ENCODE measurements around the gene SP3. TPM values are rescaled to one million over a fixed set of nuclear protein-coding genes. Genes with fewer than 3 reads are reported as not detected.

Gene SP3
- total and polyA plus RNA-seq, 7 experiments from 2014 or later = 82.6 to 158 (median 128) TPM

DNA sequence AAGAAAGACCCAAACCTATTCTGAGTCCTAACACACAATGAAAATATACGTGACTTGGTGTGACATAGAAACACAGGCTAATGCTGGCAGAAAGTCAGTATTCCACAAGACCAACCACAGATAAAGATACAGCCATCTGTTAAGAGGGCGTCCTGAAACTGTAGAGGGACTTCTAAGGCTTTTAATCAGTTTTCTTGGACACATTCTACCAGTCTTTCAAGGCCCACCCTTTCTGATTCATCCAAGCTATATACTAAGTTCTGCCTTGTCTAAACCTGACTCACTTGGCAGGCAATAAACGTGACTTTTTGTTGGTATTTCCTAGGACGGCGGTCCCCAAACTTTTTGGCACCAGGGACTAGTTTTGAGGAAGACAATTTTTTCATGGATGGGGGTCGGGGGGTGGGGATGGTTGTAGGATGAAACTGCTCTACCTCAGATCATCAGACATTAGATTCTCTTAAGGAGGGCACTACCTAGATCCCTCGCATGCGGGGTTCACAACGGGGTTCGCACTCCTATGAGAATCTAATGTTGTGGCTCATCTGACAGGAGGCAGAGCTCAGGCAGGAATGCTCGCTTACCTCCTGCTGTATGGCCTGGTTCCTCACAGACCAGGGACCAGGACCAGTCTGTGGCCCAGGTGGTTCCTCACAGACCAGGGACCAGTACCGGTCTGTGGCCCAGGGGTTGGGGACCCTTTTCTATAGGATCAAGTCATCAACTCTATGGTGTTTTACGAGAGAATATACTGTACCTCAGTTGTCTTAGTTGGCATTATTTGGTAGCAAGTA is 61.4 kb downstream of the SP3 start:
- Histone ChIP-seq H3K4me1 (ENCODE audit: control insufficient read depth in 2 of 2, insufficient read depth in 2 of 2, low read length in 2 of 2) (no peaks in the 10 kb centered on the region), H3K27ac (ENCODE audit: low read depth, low read length) (no peak overlapping the region), H3K36me3 (ENCODE audit: control insufficient read depth in 2 of 3, insufficient read depth in 3 of 3, low read length in 3 of 3) (peaks cover 0 to 18% (median 7%) of the 10 kb centered on the region in 3 experiments), H3K27me3 (ENCODE audit: control insufficient read depth in 2 of 2, insufficient read depth in 2 of 2, low read length in 2 of 2) (no peaks in the 10 kb centered on the region), H3K4me3 (ENCODE audit: low read length) (no peak overlapping the region), H3K9me3 (ENCODE audit: control insufficient read depth in 2 of 3, low read length in 3 of 3) (no peaks in the 10 kb centered on the region)
- H3K9me3 Mint-ChIP-seq = no peaks in the 10 kb centered on the region
- H3K4me1 Mint-ChIP-seq = peaks cover 0 to 11% (median 3%) of the 10 kb centered on the region in 7 donors
- H3K27ac Mint-ChIP-seq = peak overlapping the region in 1 of 9 donors; percentile 70
- ChIA-PET CTCF (no interaction called here), POLR2A (no interaction called here)
- H3K27me3 Mint-ChIP-seq = no peaks in the 10 kb centered on the region
- H3K36me3 Mint-ChIP-seq = peaks cover 8 to 37% (median 16%) of the 10 kb centered on the region in 5 donors
- ATAC-seq (no peak), DNase-seq (no peak)
- no peak overlapping the region for H3K4me3 Mint-ChIP-seq
- intact Hi-C loops (cut with micrococcal nuclease) = loop anchor here (5.0 to 10.0 kb wide), 2 partner anchors 139 to 499 kb away; no protein-coding TSS in a partner anchor

DNA sequence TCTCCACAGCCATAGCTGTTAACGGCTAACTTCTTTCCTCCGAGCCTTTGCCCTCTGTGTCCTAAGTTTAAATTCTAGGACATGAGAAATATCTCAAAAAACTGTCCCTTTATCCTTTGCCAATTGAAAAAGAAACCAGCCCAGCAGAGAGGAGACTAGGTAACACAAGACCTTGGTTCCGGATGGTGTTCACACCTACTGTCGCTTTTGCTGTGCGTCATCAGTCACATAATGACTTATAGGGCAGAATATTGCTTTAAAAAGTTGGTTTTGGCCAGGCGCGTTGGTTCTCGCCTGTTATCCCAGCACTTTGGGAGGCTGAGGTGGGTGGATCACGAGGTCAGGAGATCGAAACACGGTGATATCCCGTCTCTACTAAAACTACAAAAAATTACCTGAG is 66.2 kb downstream of the SP3 start:
- CTCF ChIA-PET = no interaction called here
- intact Hi-C loops (cut with micrococcal nuclease) = no loop called here
- DNase-seq (no peak), ATAC-seq (no peak)
- Mint-ChIP-seq H3K4me3 (no peak overlapping the region), H3K36me3 (peaks cover 0 to 8% (median 0%) of the 10 kb centered on the region in 5 donors), H3K27ac (peak overlapping the region in 3 of 9 donors; percentile 5 to 48 (median 6)), H3K9me3 (peaks cover 0 to 6% (median 0%) of the 10 kb centered on the region in 11 donors), H3K4me1 (peaks cover 0 to 24% (median 16%) of the 10 kb centered on the region in 7 donors), H3K27me3 (no peaks in the 10 kb centered on the region)
- no peaks in the 10 kb centered on the region for H3K36me3 ChIP-seq (ENCODE audit: control insufficient read depth in 2 of 3, insufficient read depth in 3 of 3, low read length in 3 of 3)
- H3K27me3 ChIP-seq (ENCODE audit: control insufficient read depth in 2 of 2, insufficient read depth in 2 of 2, low read length in 2 of 2) = no peaks in the 10 kb centered on the region
- H3K27ac ChIP-seq (ENCODE audit: low read depth, low read length) = no peak overlapping the region
- no peaks in the 10 kb centered on the region for H3K4me1 ChIP-seq (ENCODE audit: control insufficient read depth in 2 of 2, insufficient read depth in 2 of 2, low read length in 2 of 2)
- no peaks in the 10 kb centered on the region for H3K9me3 ChIP-seq (ENCODE audit: control insufficient read depth in 2 of 3, low read length in 3 of 3)
- no peak overlapping the region for H3K4me3 ChIP-seq (ENCODE audit: low read length)
- POLR2A ChIA-PET = no interaction called here

DNA sequence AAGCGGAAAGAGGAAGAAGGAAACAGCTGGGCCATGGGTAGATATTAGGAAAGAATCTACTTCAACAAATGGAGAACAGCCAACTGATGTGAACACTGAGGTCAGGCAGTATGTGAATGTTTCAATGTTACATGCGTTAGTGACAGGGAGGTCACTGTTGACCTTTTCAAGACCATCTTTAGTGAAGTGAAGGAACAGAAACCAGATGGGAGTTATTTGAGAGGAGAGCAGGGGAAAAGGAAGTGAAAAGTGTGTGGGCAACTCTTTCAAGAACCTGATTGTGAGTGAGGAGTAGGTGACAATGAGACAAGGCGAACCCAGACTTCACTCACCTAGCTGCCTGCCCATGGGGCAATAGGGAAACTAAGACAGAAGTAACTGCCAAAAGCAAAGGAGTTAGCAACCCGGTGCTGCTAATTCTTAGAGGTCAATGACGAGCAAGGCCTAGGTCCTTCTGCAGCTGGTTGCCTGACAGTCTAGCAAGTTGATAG is 67.0 kb downstream of the SP3 start:
- H3K36me3 ChIP-seq (ENCODE audit: control insufficient read depth in 2 of 3, insufficient read depth in 3 of 3, low read length in 3 of 3) = no peaks in the 10 kb centered on the region
- no peak for DNase-seq
- no peak overlapping the region for H3K27ac ChIP-seq (ENCODE audit: low read depth, low read length)
- intact Hi-C loops (cut with micrococcal nuclease) = no loop called here
- Mint-ChIP-seq H3K4me3 (no peak overlapping the region), H3K9me3 (peaks cover 0 to 6% (median 0%) of the 10 kb centered on the region in 11 donors), H3K36me3 (peaks cover 0 to 8% (median 0%) of the 10 kb centered on the region in 5 donors), H3K27me3 (no peaks in the 10 kb centered on the region), H3K27ac (peak overlapping the region in 3 of 9 donors; percentile 8 to 31 (median 28)), H3K4me1 (peaks cover 0 to 22% (median 16%) of the 10 kb centered on the region in 7 donors)
- H3K4me1 ChIP-seq (ENCODE audit: control insufficient read depth in 2 of 2, insufficient read depth in 2 of 2, low read length in 2 of 2) = no peaks in the 10 kb centered on the region
- no peaks in the 10 kb centered on the region for H3K27me3 ChIP-seq (ENCODE audit: control insufficient read depth in 2 of 2, insufficient read depth in 2 of 2, low read length in 2 of 2)
- H3K9me3 ChIP-seq (ENCODE audit: control insufficient read depth in 2 of 3, low read length in 3 of 3) = no peaks in the 10 kb centered on the region
- ChIA-PET POLR2A (no interaction called here), CTCF (no interaction called here)
- no peak overlapping the region for H3K4me3 ChIP-seq (ENCODE audit: low read length)
- peak; percentile 46 for ATAC-seq

DNA sequence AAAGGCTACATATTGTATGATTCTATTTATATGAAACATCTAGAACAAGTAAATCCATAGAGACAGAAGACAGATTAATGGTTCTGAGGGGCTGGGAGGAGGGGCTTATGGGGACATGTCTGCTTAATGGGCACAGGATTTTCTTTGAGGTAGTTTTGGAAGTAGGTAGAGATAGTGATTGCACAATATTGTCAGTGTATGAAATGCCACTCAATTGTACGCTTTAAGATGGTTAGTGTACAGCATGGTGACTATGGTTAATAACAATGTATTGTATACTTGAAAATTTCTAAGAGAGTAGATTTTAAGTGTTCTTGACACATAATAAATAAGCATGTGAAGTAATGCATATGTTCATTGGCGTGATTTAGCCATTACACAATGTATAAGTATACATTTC is 68.4 kb downstream of the SP3 start:
- no peak overlapping the region for H3K27ac ChIP-seq (ENCODE audit: low read depth, low read length)
- POLR2A ChIA-PET = no interaction called here
- H3K4me3 Mint-ChIP-seq = no peak overlapping the region
- ATAC-seq (no peak), DNase-seq (no peak)
- H3K9me3 ChIP-seq (ENCODE audit: control insufficient read depth in 2 of 3, low read length in 3 of 3) = no peaks in the 10 kb centered on the region
- H3K4me1 Mint-ChIP-seq = peaks cover 6 to 26% (median 22%) of the 10 kb centered on the region in 7 donors
- peak overlapping the region in 1 of 9 donors; percentile 59 for H3K27ac Mint-ChIP-seq
- intact Hi-C loops (cut with micrococcal nuclease) = no loop called here
- no peak overlapping the region for H3K4me3 ChIP-seq (ENCODE audit: low read length)
- no peaks in the 10 kb centered on the region for H3K27me3 ChIP-seq (ENCODE audit: control insufficient read depth in 2 of 2, insufficient read depth in 2 of 2, low read length in 2 of 2)
- H3K4me1 ChIP-seq (ENCODE audit: control insufficient read depth in 2 of 2, insufficient read depth in 2 of 2, low read length in 2 of 2) = no peaks in the 10 kb centered on the region
- H3K27me3 Mint-ChIP-seq = peaks cover 0 to 2% (median 0%) of the 10 kb centered on the region in 5 donors
- no peaks in the 10 kb centered on the region for H3K36me3 ChIP-seq (ENCODE audit: control insufficient read depth in 2 of 3, insufficient read depth in 3 of 3, low read length in 3 of 3)
- CTCF ChIA-PET = no interaction called here
- peaks cover 0 to 11% (median 0%) of the 10 kb centered on the region in 11 donors for H3K9me3 Mint-ChIP-seq
- H3K36me3 Mint-ChIP-seq = peaks cover 0 to 10% (median 0%) of the 10 kb centered on the region in 5 donors

DNA sequence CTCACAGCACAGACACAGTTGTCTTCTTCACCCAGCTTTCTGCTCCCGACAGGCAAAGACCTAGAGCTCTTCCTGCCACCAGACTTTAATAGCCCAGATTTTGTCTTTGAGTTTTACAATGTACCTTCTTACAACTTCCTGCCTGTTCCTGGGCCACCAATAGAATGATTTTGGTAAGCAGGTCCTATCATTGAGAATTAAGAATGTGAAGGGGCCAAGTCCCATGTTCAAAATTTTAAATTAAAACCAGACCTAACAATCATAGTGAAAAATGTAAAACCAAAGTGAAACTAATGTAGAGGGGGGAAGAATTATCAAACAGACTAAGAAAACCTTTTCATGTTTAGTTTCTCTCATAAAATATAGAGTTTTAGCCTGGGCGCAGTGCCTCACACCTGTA is 72.8 kb downstream of the SP3 start:
- ATAC-seq (no peak), DNase-seq (no peak)
- Histone ChIP-seq H3K4me1 (ENCODE audit: control insufficient read depth in 2 of 2, insufficient read depth in 2 of 2, low read length in 2 of 2) (no peaks in the 10 kb centered on the region), H3K36me3 (ENCODE audit: control insufficient read depth in 2 of 3, insufficient read depth in 3 of 3, low read length in 3 of 3) (no peaks in the 10 kb centered on the region), H3K4me3 (ENCODE audit: low read length) (no peak overlapping the region), H3K27me3 (ENCODE audit: control insufficient read depth in 2 of 2, insufficient read depth in 2 of 2, low read length in 2 of 2) (no peaks in the 10 kb centered on the region), H3K27ac (ENCODE audit: low read depth, low read length) (no peak overlapping the region), H3K9me3 (ENCODE audit: control insufficient read depth in 2 of 3, low read length in 3 of 3) (peaks cover 0 to 8% (median 0%) of the 10 kb centered on the region in 3 experiments)
- CTCF ChIA-PET = no interaction called here
- POLR2A ChIA-PET = no interaction called here
- Mint-ChIP-seq H3K4me3 (peak overlapping the region in 3 of 10 donors; percentile 3 to 27 (median 10)), H3K27me3 (peaks cover 0 to 12% (median 10%) of the 10 kb centered on the region in 5 donors), H3K9me3 (peaks cover 0 to 42% (median 16%) of the 10 kb centered on the region in 11 donors), H3K36me3 (peaks cover 7 to 16% (median 8%) of the 10 kb centered on the region in 5 donors), H3K4me1 (peaks cover 2 to 12% (median 9%) of the 10 kb centered on the region in 7 donors), H3K27ac (peak overlapping the region in 1 of 9 donors; percentile 17)
- intact Hi-C loops (cut with micrococcal nuclease) = no loop called here

DNA sequence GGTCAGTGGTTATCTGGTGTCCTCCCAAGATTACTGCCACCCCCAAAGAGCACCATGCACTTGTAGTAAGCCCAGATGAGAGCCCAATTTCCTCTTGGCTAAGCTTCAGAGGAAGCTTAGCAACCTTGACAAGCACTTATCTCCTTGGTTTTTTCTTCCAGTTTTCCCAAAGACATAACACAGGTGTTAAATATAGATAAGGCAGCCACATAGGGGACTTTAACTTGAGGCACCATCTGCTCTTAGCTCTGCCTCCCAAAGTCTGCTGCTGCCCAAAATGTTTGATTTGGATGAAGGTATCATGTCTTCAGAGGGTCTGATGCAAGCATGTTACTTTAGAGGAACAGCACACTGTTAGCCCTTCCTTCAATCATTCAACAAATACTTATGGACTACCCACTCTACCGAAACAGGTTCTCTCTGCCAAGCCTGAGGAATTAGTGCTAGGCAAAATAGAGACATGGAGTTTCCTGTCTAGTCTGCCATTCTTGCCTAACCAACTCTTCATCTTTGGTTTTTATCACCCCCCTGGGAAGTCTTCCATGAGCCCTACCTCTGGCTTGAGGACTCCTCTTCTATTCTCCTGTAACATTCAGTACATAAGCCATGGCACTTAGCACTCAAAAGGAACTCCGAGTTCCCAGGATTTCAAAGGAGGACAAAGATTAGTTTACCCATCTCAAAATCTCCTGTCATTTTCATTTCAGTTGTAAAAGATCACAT is 73.7 kb downstream of the SP3 start:
- H3K9me3 Mint-ChIP-seq = peaks cover 0 to 42% (median 16%) of the 10 kb centered on the region in 11 donors
- Histone ChIP-seq H3K27me3 (ENCODE audit: control insufficient read depth in 2 of 2, insufficient read depth in 2 of 2, low read length in 2 of 2) (no peaks in the 10 kb centered on the region), H3K9me3 (ENCODE audit: control insufficient read depth in 2 of 3, low read length in 3 of 3) (peaks cover 0 to 8% (median 0%) of the 10 kb centered on the region in 3 experiments), H3K4me3 (ENCODE audit: low read length) (no peak overlapping the region), H3K4me1 (ENCODE audit: control insufficient read depth in 2 of 2, insufficient read depth in 2 of 2, low read length in 2 of 2) (no peaks in the 10 kb centered on the region), H3K27ac (ENCODE audit: low read depth, low read length) (no peak overlapping the region), H3K36me3 (ENCODE audit: control insufficient read depth in 2 of 3, insufficient read depth in 3 of 3, low read length in 3 of 3) (no peaks in the 10 kb centered on the region)
- ChIA-PET CTCF (no interaction called here), POLR2A (no interaction called here)
- no peak overlapping the region for H3K27ac Mint-ChIP-seq
- peak overlapping the region in 1 of 10 donors; percentile 3 for H3K4me3 Mint-ChIP-seq
- H3K36me3 Mint-ChIP-seq = peaks cover 7 to 16% (median 8%) of the 10 kb centered on the region in 5 donors
- ATAC-seq (no peak), DNase-seq (no peak)
- intact Hi-C loops (cut with micrococcal nuclease) = no loop called here
- peaks cover 0 to 12% (median 10%) of the 10 kb centered on the region in 5 donors for H3K27me3 Mint-ChIP-seq
- peaks cover 2 to 11% (median 9%) of the 10 kb centered on the region in 7 donors for H3K4me1 Mint-ChIP-seq

Measured in naive thymus-derived CD4-positive, alpha-beta T cell (primary cell).